ENCODE measurements around the gene SOX18.

SOX18 gene

DNA sequence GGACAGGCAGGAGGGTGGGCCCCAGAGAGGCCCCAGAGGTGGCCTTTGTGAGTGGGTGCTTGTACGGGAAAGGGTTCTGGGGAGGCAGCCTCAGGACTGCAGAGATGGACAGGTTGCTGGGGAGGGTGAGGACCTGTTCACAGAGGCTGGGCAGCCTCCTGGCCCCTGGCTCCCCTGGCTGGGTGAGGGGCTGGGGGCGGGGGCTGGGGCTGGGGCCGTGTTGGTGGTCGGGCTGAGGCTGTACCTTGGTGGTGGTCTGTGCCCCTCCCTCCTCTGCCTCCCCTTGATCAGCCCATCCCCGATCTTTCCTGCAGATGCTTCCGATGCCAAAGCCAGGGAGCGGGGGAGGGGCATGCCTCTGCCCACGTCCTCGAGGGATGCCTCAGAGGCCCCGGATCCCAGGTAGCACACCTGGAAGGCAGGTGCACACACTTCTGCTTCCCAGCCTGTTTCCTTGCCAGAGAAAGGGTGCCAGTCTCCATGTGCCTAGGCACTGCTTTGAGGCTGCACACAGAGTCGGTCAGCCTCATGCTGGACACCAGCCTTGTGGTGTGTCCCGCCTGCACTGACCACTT lies 18.4 kb upstream of the SOX18 start:
- no peak for TF ChIP-seq ZNF274 (IDR thresholded peaks at IDR 0.05; ENCODE audit: low read depth, low read length)
- H3K4me3 ChIP-seq (ENCODE audit: low read length): no peak overlapping the region

DNA sequence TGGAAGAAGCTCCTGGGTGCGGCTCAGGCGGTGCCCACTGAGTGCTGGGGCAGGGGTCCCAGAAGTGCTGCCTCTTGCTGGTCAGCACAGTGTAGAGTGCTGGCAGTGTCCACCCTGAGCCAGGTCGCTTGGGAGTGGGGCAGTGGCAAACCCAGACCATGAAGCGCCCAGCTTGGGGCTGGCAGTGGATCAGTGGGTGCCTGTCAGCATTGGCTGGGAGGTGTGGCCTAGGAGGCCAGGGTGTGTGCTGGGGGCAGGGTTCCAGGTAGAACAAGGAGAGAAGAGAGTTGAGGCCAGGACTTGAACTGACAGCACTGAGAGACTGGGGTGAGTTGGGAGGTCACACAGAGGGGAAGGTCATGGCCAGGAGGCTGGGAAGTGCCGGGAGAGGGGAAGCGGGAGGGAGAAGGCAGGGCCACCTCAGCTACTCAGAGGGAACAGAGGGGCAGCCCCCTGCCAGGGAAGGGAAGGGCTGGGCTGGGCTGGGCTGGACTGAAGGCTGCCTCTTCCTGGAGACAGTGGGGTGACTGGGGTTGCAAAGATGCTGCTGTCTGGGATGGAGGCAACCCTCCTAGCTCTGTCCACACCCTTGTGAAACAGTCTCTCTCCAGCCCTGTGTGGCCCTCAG lies 17.7 kb upstream of the SOX18 start:
- no peak for TF ChIP-seq ZNF274 (IDR thresholded peaks at IDR 0.05; ENCODE audit: low read depth, low read length)
- no peak overlapping the region for H3K4me3 ChIP-seq (ENCODE audit: low read length)

GRCh38 chr20:64065974-64066343 lies 16.5 kb upstream of the SOX18 start:
- H3K4me3 ChIP-seq (ENCODE audit: low read length): no peak overlapping the region
- no peak for TF ChIP-seq ZNF274 (IDR thresholded peaks at IDR 0.05; ENCODE audit: low read depth, low read length)

- no peak overlapping the region for H3K4me3 ChIP-seq (ENCODE audit: low read length)
Observed at GRCh38 chr20:64065062-64065973, 15.9 kb upstream of the SOX18 start.

DNA sequence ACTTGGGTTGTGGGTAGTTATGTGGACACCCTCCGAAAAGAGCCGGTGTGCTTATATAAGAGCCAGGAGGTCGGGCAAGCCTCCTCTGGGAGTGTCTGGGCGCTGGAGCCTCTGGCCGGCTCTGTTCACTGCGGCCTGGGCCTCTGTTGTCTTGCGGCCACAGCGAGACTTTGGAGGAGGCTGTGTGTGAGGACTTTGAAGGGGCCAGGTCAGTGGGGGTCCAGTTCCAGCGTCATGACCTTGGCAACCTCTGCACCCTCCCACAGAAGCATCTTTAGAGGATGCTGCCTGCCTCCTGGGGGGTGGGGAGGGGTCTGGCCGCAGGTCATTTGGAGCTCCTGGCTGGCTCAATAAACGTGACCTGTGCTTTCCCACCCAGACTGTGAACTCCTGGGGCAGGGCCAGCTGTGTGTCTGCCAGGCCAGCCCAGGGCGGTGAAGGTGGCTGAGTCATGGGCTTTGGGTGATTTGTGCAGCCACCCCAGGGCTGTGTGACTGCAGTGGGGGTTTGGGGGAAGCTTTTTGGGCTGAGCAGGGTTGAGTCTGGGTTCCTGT lies 14.8 kb upstream of the SOX18 start:
- TF ChIP-seq ZNF274 (IDR thresholded peaks at IDR 0.05; ENCODE audit: low read depth, low read length): no peak
- no peak overlapping the region for H3K4me3 ChIP-seq (ENCODE audit: low read length)

More at GRCh38 chr20:64065062-64065973, 15.9 kb upstream of the SOX18 start:
- TF ChIP-seq ZNF274 (IDR thresholded peaks at IDR 0.05; ENCODE audit: low read depth, low read length): no peak

DNA sequence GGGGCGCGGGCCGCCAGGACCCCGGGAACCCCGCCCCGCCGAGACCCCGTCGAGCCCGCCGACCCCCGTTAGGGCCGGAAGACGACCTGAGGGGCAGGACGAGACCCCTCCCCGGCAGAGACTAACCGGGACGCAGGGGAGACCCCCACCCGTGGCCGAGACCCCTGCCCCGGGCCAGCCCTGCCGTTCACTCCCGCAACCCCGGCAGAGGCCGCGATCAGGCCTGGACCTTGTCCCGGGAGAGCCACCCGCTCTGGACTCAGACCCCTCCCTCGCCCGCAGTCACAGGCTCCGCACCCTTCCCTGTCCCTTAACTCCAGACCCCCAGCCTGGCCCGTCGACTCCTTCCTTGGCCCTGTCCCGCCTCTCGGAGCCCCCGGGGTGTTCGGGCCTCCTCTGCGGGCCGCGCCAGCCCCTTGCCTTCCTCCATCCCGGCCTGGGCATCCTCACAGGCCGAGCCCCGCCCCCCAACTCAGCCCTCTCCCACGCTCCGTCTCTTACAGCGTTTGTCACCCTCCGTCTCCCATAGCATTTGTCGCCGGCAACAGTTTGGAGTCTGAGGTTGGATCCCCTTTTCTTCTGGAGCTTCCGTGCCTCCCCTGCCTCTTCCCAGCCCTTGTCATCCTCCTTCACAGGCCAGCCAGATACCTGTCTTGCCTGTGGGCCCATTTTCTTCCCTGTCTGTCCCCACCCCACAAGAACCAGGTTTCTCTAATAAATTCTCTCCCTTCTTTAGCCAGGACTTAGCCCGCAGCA lies 14.1 kb upstream of the SOX18 start:
- no peak for TF ChIP-seq ZNF274 (IDR thresholded peaks at IDR 0.05; ENCODE audit: low read depth, low read length)

GRCh38 chr20:64062596-64063388 lies 13.4 kb upstream of the SOX18 start, which contains the start of gene TCEA2:
Gene TCEA2 (plus strand): TSS chr20:64063198. CDS start chr20:64063313, 115 bp downstream.
- TF ChIP-seq ZNF274 (IDR thresholded peaks at IDR 0.05; ENCODE audit: low read depth, low read length): no peak
- H3K4me3 ChIP-seq (ENCODE audit: low read length): peak within 1 kb of the TSS; percentile 81

More for the DNA sequence above, 14.1 kb upstream of the SOX18 start:
- peak overlapping the region; percentile 81 for H3K4me3 ChIP-seq (ENCODE audit: low read length)

DNA sequence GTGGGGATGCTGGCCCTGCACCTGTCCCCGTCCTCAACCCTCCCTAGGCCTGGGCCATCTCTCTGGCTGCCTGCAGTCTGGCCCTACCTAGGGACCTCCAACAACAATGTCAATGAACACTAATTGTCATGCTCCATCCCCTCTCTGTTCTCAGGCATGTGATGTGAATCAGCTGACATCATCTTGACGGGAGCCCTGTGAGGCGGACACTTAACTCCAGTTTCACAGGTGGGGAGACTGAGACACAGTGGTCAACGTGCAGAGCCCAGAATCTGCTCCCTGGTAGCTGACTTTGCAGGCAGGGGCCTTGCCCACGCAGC lies 12.8 kb upstream of the SOX18 start:
- no peak for TF ChIP-seq ZNF274 (IDR thresholded peaks at IDR 0.05; ENCODE audit: low read depth, low read length)

GRCh38 chr20:64058536-64058935 lies 9.1 kb upstream of the SOX18 start:
- TF ChIP-seq ZNF274 (IDR thresholded peaks at IDR 0.05; ENCODE audit: low read depth, low read length): no peak
- H3K4me3 ChIP-seq (ENCODE audit: low read length): no peak overlapping the region

More for the DNA sequence above, 12.8 kb upstream of the SOX18 start:
- H3K4me3 ChIP-seq (ENCODE audit: low read length): peak overlapping the region; percentile 51; the same call in 1 of the 2 replicates

GRCh38 chr20:64057628-64058498 lies 8.4 kb upstream of the SOX18 start:
- no peak overlapping the region for H3K4me3 ChIP-seq (ENCODE audit: low read length)
- TF ChIP-seq ZNF274 (IDR thresholded peaks at IDR 0.05; ENCODE audit: low read depth, low read length): no peak

- H3K4me3 ChIP-seq (ENCODE audit: low read length): no peak overlapping the region
- TF ChIP-seq ZNF274 (IDR thresholded peaks at IDR 0.05; ENCODE audit: low read depth, low read length): no peak
Observed at GRCh38 chr20:64056889-64057627, 7.6 kb upstream of the SOX18 start.

- TF ChIP-seq ZNF274 (IDR thresholded peaks at IDR 0.05; ENCODE audit: low read depth, low read length): no peak
- no peak overlapping the region for H3K4me3 ChIP-seq (ENCODE audit: low read length)
Observed at GRCh38 chr20:64056639-64056888, 7.1 kb upstream of the SOX18 start.
